ENCODE results near the gene OTOP2.

DNA sequence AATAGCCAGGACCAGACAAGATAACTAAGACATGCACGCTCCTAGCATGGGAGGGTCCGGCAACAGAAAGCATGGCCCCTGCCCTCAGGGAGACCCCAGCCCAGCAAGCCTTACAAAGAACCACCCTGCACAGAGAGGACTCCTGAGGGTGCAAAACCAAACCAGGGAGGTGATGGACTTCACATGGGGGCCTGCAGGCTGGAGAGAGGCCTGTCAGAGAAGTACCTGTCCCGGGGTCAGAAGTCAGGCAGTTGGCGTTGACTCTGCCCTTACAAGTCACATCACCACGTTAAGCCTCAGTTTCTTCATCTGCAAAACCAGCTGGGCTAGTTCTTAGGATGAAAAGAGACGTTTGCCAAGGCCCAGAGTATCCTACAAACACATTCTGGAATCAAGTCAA, 4.7 kb downstream of the OTOP2 start:
- TF ChIP-seq, protein P1, sequence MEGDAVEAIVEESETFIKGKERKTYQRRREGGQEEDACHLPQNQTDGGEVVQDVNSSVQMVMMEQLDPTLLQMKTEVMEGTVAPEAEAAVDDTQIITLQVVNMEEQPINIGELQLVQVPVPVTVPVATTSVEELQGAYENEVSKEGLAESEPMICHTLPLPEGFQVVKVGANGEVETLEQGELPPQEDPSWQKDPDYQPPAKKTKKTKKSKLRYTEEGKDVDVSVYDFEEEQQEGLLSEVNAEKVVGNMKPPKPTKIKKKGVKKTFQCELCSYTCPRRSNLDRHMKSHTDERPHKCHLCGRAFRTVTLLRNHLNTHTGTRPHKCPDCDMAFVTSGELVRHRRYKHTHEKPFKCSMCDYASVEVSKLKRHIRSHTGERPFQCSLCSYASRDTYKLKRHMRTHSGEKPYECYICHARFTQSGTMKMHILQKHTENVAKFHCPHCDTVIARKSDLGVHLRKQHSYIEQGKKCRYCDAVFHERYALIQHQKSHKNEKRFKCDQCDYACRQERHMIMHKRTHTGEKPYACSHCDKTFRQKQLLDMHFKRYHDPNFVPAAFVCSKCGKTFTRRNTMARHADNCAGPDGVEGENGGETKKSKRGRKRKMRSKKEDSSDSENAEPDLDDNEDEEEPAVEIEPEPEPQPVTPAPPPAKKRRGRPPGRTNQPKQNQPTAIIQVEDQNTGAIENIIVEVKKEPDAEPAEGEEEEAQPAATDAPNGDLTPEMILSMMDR (IDR thresholded peaks at IDR 0.05) = no peak
- TF ChIP-seq POLR2A (IDR thresholded peaks at IDR 0.05) (no peak), POLR2AphosphoS5 (IDR thresholded peaks at IDR 0.05; ENCODE audit: insufficient read depth in 1 of 2, low read depth in 1 of 2) (no peak)
